Measurements from ENCODE around the gene PTPN14.

GRCh38 chr1:214449371-214449770, 102.0 kb downstream of the PTPN14 start:
- TF ChIP-seq POLR2A (IDR thresholded peaks at IDR 0.05; ENCODE audit: borderline replicate concordance, extremely low read depth, insufficient read depth, insufficient read length) (no peak), ZFX (IDR thresholded peaks at IDR 0.05) (no peak), CTCF (IDR thresholded peaks at IDR 0.05 in 2 of 3, conservative IDR thresholded peaks at IDR 0.05 in 1 of 3; ENCODE audit: borderline replicate concordance in 1 of 3, insufficient read depth in 1 of 3, low read depth in 2 of 3, low read length in 2 of 3) (no peak), YY1 (IDR thresholded peaks at IDR 0.05; ENCODE audit: extremely low read depth, insufficient replicate concordance, low read depth, low read length) (no peak), SP1 (IDR thresholded peaks at IDR 0.05; ENCODE audit: low read depth) (no peak), EZH2 (IDR thresholded peaks at IDR 0.05) (no peak), POLR2AphosphoS5 (IDR thresholded peaks at IDR 0.05; ENCODE audit: low read depth, low read length) (no peak), ZBTB33 (IDR thresholded peaks at IDR 0.05; ENCODE audit: extremely low read depth, insufficient replicate concordance, low read length) (no peak), CEBPB (IDR thresholded peaks at IDR 0.05; ENCODE audit: low read depth) (no peak)
- TF ChIP-seq, protein P1, sequence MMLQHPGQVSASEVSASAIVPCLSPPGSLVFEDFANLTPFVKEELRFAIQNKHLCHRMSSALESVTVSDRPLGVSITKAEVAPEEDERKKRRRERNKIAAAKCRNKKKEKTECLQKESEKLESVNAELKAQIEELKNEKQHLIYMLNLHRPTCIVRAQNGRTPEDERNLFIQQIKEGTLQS (IDR thresholded peaks at IDR 0.05), result no peak
- TF ChIP-seq, protein P2, sequence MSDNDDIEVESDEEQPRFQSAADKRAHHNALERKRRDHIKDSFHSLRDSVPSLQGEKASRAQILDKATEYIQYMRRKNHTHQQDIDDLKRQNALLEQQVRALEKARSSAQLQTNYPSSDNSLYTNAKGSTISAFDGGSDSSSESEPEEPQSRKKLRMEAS (IDR thresholded peaks at IDR 0.05), result no peak
